SK-N-SH (cell line): ENCODE results near the gene ASPSCR1. TPM values are rescaled to one million over a fixed set of nuclear protein-coding genes. Genes with fewer than 3 reads are reported as not detected.

Source experiments
- CTCF ChIA-PET: fragments of 300-600, 350-600 bp; formaldehyde crosslinking; extraction: SDS; loops from one replicate; lab custom pipeline; 2021; lab: Yijun Ruan, JAX
- POLR2A ChIA-PET: fragments of 350-600 bp; sonication (Branson Sonifier 250); formaldehyde crosslinking; extraction: SDS; loops from one replicate; lab custom pipeline; 2020; ENCODE audit warnings: antibody characterized with exemption, inconsistent platforms; lab: Yijun Ruan, JAX
- DNase-seq: peaks from one replicate; pipeline ENCODE4 v3.0.0; 2012
- H2AFZ ChIP-seq: fragments of 200-600 bp; sonication (generic); 2 replicates; pipeline ENCODE4 v1.8.1; 2016; ENCODE audit warnings: antibody characterized with exemption, mild to moderate bottlenecking, low read depth
- H3F3A ChIP-seq: fragments of 200-600 bp; sonication (generic); replicated peaks from 2 replicates; pipeline ENCODE3; 2016; ENCODE audit warnings: antibody characterized with exemption, mild to moderate bottlenecking; ENCODE audit not compliant: insufficient read depth
- H3K27ac ChIP-seq, 2 experiments: fragments of 200-500 bp in 1 of 2; fragments of 200-600 bp in 1 of 2; sonication (Bioruptor generic) in 1 of 2; sonication (generic), shearing (Covaris generic) in 1 of 2; 2 replicates each; pipeline versions ENCODE4 v1.5.1 to v1.6.1; 2014 to 2016; ENCODE audit warnings: low read depth in 2 of 2, inconsistent platforms in 1 of 2, low read length in 1 of 2, mild to moderate bottlenecking in 1 of 2, mixed read lengths in 1 of 2
- H3K27me3 ChIP-seq: fragments of 200-600 bp; sonication (generic), shearing (Covaris generic); 2 replicates; pipeline ENCODE4 v1.6.1; 2016; ENCODE audit warnings: mixed run types; ENCODE audit not compliant: insufficient read depth
- H3K36me3 ChIP-seq, 2 experiments: fragments of 200-500 bp in 1 of 2; fragments of 200-600 bp in 1 of 2; sonication (Bioruptor generic) in 1 of 2; sonication (generic) in 1 of 2; replicated peaks in 1 of 2; 2 replicates each; pipeline versions ENCODE3 to v1.5.1; 2014 to 2016; ENCODE audit warnings: low read length in 1 of 2, mild to moderate bottlenecking in 1 of 2; ENCODE audit not compliant: insufficient read depth in 2 of 2, control insufficient read depth in 1 of 2
- H3K4me1 ChIP-seq, 2 experiments: fragments of 200-500 bp in 1 of 2; fragments of 200-600 bp in 1 of 2; sonication (Bioruptor generic) in 1 of 2; sonication (generic), shearing (Covaris generic) in 1 of 2; 2 replicates each; pipeline versions ENCODE4 v1.5.1 to v1.6.1; 2014 to 2016; ENCODE audit warnings: low read depth in 1 of 2, low read length in 1 of 2, mixed run types in 1 of 2; ENCODE audit not compliant: insufficient read depth in 2 of 2, control insufficient read depth in 1 of 2
- H3K4me2 ChIP-seq: fragments of 200-600 bp; sonication (generic), shearing (Covaris generic); 2 replicates; pipeline ENCODE4 v1.6.1; 2017; ENCODE audit warnings: mixed run types
- H3K4me3 ChIP-seq, 2 experiments: fragments of 200-500 bp in 1 of 2; fragments of 200-600 bp in 1 of 2; sonication (Bioruptor generic) in 1 of 2; sonication (generic), shearing (Covaris generic) in 1 of 2; 2 replicates each; pipeline versions ENCODE4 v1.5.1 to v1.8.1; 2014 to 2016; ENCODE audit warnings: low read depth in 2 of 2, inconsistent platforms in 1 of 2, low read length in 1 of 2, mild to moderate bottlenecking in 1 of 2, mixed read lengths in 1 of 2, moderate library complexity in 1 of 2
- H3K79me2 ChIP-seq: fragments of 200-600 bp; sonication (generic); 2 replicates; pipeline ENCODE4 v1.8.1; 2017; ENCODE audit warnings: mild to moderate bottlenecking; ENCODE audit not compliant: insufficient read depth
- H3K9ac ChIP-seq: fragments of 200-600 bp; sonication (generic); 2 replicates; pipeline ENCODE4 v1.6.1; 2017; ENCODE audit warnings: mixed run types
- H3K9me2 ChIP-seq: fragments of 200-600 bp; sonication (generic); 2 replicates; pipeline ENCODE4 v1.6.1; 2017; ENCODE audit warnings: mixed run types
- H3K9me3 ChIP-seq: fragments of 200-600 bp; sonication (generic); 2 replicates; pipeline ENCODE4 v1.6.1; 2017; ENCODE audit warnings: mixed run types, mild to moderate bottlenecking, moderate library complexity
- H4K20me1 ChIP-seq: fragments of 200-600 bp; sonication (generic); 2 replicates; pipeline ENCODE4 v1.6.1; 2017; ENCODE audit warnings: mild to moderate bottlenecking, mixed run types; ENCODE audit not compliant: insufficient read depth
- EP300 ChIP-seq, 2 experiments: IDR thresholded peaks; 2 replicates each; pipeline versions ENCODE4 v1.4.0 to v1.6.1; 2012; ENCODE audit warnings: borderline replicate concordance in 1 of 2, low read depth in 1 of 2, low read length in 1 of 2
- EZH2phosphoT487 ChIP-seq: fragments of 200-600 bp; sonication (generic); IDR thresholded peaks from 2 replicates; pipeline ENCODE4 v1.6.1; 2017; ENCODE audit warnings: low read depth, mixed run types, mild to moderate bottlenecking, antibody characterized with exemption, moderate library complexity, borderline replicate concordance
- FOSL2 ChIP-seq: IDR thresholded peaks from 2 replicates; pipeline ENCODE4 v1.4.0; 2012; ENCODE audit warnings: low read depth, mild to moderate bottlenecking, moderate library complexity, borderline replicate concordance
- FOXM1 ChIP-seq: IDR thresholded peaks from 2 replicates; pipeline ENCODE4 v1.4.0; 2012; ENCODE audit warnings: low read depth, mild to moderate bottlenecking
- GABPA ChIP-seq: IDR thresholded peaks from 2 replicates; pipeline ENCODE4 v1.4.0; 2012; ENCODE audit warnings: low read depth, mild to moderate bottlenecking
- IRF3 ChIP-seq: fragments of 150-350 bp; IDR thresholded peaks from 2 replicates; pipeline ENCODE4 v1.6.1; 2016; ENCODE audit warnings: mild to moderate bottlenecking, low read depth, low read length
- MAX ChIP-seq: IDR thresholded peaks from 2 replicates; pipeline ENCODE4 v1.4.0; 2012; ENCODE audit warnings: low read depth
- MEF2A ChIP-seq: IDR thresholded peaks from 2 replicates; pipeline ENCODE4 v1.4.0; 2012; ENCODE audit warnings: low read depth, borderline replicate concordance
- MXI1 ChIP-seq: IDR thresholded peaks from 2 replicates; pipeline ENCODE4 v1.6.1; 2012; ENCODE audit warnings: mild to moderate bottlenecking, low read depth, low read length, improper control_type of control experiment
- NFIC ChIP-seq: IDR thresholded peaks from 2 replicates; pipeline ENCODE4 v1.4.0; 2012; ENCODE audit warnings: borderline replicate concordance
- RAD21 ChIP-seq: IDR thresholded peaks from 2 replicates; pipeline ENCODE4 v1.6.1; 2012; ENCODE audit warnings: mild to moderate bottlenecking, low read length
- RXRA ChIP-seq: IDR thresholded peaks from 2 replicates; pipeline ENCODE4 v1.4.0; 2012; ENCODE audit warnings: low read depth, mild to moderate bottlenecking, borderline replicate concordance
- SMC3 ChIP-seq: IDR thresholded peaks from 2 replicates; pipeline ENCODE4 v1.6.1; 2012; ENCODE audit warnings: low read depth, low read length, improper control_type of control experiment
- TAF1 ChIP-seq: IDR thresholded peaks from 2 replicates; pipeline ENCODE4 v1.6.1; 2012; ENCODE audit warnings: low read depth, mild to moderate bottlenecking, low read length, moderate library complexity, borderline replicate concordance
- TEAD4 ChIP-seq: IDR thresholded peaks from 2 replicates; pipeline ENCODE4 v1.4.0; 2012; ENCODE audit warnings: mild to moderate bottlenecking, borderline replicate concordance; ENCODE audit not compliant: insufficient read depth
- USF2 ChIP-seq: fragments of 150-350 bp; IDR thresholded peaks from 2 replicates; pipeline ENCODE4 v1.6.1; 2017; ENCODE audit warnings: antibody characterized with exemption, low read length, low read depth, borderline replicate concordance
- WGBS: methylation state at CpG from one replicate; pipeline ENCODE4 v1.1.6; 2017; ENCODE audit warnings: low lambda C conversion rate; 5-methylcytosine and 5-hydroxymethylcytosine counted together
- polyA plus RNA-seq, 3 experiments: library from polyadenylated mRNA; depleted of rRNA; stranded (reverse); fragments of >200 nt; gene quantifications; 2 replicates each; pipeline ENCODE4 v1.2.3, GENCODE V29; 2012
- TF ChIP-seq, protein P1 (sequence below): IDR thresholded peaks from 2 replicates; pipeline ENCODE4; 2012
- TF ChIP-seq, protein P2 (sequence below): IDR thresholded peaks from 2 replicates; pipeline ENCODE4 v1.4.0; 2012; ENCODE audit warnings: low read depth, borderline replicate concordance
- TF ChIP-seq, protein P3 (sequence below): fragments of 200-600 bp; sonication (generic); IDR thresholded peaks from 2 replicates; pipeline ENCODE4 v1.6.1; 2017; ENCODE audit warnings: antibody characterized with exemption, mild to moderate bottlenecking, moderate library complexity

The ASPSCR1 gene
- polyA plus RNA-seq, 1 of the 3 experiments (the other 2 are of a cell fraction), result 36.2 TPM

DNA sequence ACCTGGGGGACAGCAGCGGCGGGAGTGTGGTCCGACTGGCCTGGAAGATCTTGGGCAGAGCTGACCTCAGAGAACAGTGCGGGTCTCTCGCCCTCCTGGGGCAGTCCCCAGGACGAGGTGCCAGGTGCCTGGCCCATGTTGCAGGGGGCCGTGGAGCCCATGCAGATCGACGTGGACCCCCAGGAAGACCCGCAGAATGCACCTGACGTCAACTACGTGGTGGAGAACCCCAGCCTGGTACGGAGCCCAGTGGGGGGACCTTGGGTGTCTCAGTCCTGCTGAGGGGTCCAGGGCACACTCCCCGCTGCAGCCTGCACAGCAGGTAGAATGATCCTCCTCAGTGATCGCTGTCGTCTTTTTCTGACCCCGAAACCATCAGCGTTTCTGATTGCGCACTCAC lies 75.7 kb downstream of the ASPSCR1 start:
- DNase-seq, result no peak
- no peaks in the 10 kb centered on the region for H3K9me3 ChIP-seq
- peaks cover 14% of the 10 kb centered on the region for H3F3A ChIP-seq
- H4K20me1 ChIP-seq, result peaks cover 14% of the 10 kb centered on the region; the same call in 1 of the 2 replicates
- peak overlapping the region; percentile 100 for H3K4me2 ChIP-seq
- CTCF ChIA-PET, result interaction anchor here (1.1 to 5.1 kb wide), 5 partner anchors 11 to 103 kb away, joined by 3 to 24 read pairs (median 4); no protein-coding TSS in a partner anchor
- peak overlapping the region; percentile 99 to 100; a peak in 3 of 4 replicates for H3K4me3 ChIP-seq
- WGBS, result 92% methylated on average over 13 of the region's 19 CpGs
- H3K27me3 ChIP-seq, result no peaks in the 10 kb centered on the region
- POLR2A ChIA-PET, result interaction anchor here (0.8 kb wide), 1 partner anchor 23 kb away, joined by 3 read pairs; no protein-coding TSS in a partner anchor
- peaks cover 49% of the 10 kb centered on the region for H3K79me2 ChIP-seq
- H3K9ac ChIP-seq, result peak overlapping the region; percentile 95
- H3K36me3 ChIP-seq, result peaks cover 35 to 70% of the 10 kb centered on the region in 2 experiments
- H3K27ac ChIP-seq, result no peak overlapping the region
- no peak for TF ChIP-seq IRF3
- no peak for TF ChIP-seq RAD21
- TF ChIP-seq EZH2phosphoT487, result no peak
- no peak for TF ChIP-seq TAF1
- no peak for TF ChIP-seq RXRA
- TF ChIP-seq NFIC, result no peak
- TF ChIP-seq, protein P1, sequence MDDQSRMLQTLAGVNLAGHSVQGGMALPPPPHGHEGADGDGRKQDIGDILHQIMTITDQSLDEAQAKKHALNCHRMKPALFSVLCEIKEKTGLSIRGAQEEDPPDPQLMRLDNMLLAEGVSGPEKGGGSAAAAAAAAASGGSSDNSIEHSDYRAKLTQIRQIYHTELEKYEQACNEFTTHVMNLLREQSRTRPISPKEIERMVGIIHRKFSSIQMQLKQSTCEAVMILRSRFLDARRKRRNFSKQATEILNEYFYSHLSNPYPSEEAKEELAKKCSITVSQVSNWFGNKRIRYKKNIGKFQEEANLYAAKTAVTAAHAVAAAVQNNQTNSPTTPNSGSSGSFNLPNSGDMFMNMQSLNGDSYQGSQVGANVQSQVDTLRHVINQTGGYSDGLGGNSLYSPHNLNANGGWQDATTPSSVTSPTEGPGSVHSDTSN, result no peak
- H3K4me1 ChIP-seq, result peaks cover 0 to 25% of the 10 kb centered on the region in 2 experiments; a peak in 2 of 4 replicates
- H3K9me2 ChIP-seq, result no peaks in the 10 kb centered on the region
- H2AFZ ChIP-seq, result no peak overlapping the region

DNA sequence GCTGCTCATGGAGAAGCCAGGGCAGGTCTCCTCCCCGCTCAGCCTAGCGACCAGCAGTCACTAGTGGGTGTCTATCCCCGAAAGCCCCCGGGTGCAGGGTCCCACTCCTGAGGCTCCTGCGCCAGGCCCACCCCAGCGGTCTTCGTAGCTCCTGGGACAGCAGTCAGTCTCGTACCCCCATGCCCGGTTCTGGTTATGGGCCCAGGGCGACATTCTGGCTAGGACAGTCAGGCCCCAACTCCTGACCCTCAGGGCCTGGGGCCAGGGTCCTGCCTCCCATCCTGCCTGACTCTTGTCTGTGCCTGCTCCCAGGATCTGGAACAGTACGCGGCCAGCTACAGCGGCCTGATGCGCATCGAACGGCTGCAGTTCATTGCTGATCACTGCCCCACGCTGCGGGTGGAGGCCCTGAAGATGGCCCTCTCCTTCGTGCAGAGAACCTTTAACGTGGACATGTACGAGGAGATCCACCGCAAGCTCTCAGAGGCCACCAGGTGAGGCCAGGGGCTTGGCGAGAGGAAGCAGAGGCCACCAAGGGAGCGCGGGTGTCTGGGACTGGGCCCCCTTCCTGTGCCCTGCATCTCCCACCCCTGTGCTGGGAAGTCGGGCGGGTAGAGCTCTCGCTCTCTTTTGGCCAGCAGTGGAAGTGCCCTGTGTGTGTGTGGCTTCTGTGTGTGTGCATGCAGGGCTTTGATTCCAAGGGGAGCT lies 76.3 kb downstream of the ASPSCR1 start:
- H3K27ac ChIP-seq, result no peak overlapping the region
- H3K4me3 ChIP-seq, result peak overlapping the region in 1 of 2 experiments; percentile 100; a peak in 3 of 4 replicates
- H3K9me2 ChIP-seq, result no peaks in the 10 kb centered on the region
- H3K9me3 ChIP-seq, result no peaks in the 10 kb centered on the region
- H3K4me1 ChIP-seq, result peaks cover 0 to 25% of the 10 kb centered on the region in 2 experiments; a peak in 2 of 4 replicates
- no peak overlapping the region for H2AFZ ChIP-seq
- peak overlapping the region; percentile 100; the same call in 1 of the 2 replicates for H3K4me2 ChIP-seq
- peaks cover 35 to 70% of the 10 kb centered on the region in 2 experiments for H3K36me3 ChIP-seq
- TF ChIP-seq FOXM1 (no peak), EP300 (IDR thresholded peaks at IDR 0.05; ENCODE audit: borderline replicate concordance in 1 of 2, low read depth in 1 of 2, low read length in 1 of 2) (no peak), RAD21 (no peak), MXI1 (no peak), TEAD4 (no peak), SMC3 (no peak), USF2 (no peak), MEF2A (no peak), GABPA (no peak), FOSL2 (no peak), MAX (no peak)
- TF ChIP-seq, protein P2, sequence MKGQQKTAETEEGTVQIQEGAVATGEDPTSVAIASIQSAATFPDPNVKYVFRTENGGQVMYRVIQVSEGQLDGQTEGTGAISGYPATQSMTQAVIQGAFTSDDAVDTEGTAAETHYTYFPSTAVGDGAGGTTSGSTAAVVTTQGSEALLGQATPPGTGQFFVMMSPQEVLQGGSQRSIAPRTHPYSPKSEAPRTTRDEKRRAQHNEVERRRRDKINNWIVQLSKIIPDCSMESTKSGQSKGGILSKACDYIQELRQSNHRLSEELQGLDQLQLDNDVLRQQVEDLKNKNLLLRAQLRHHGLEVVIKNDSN, result no peak
- TF ChIP-seq, protein P3, sequence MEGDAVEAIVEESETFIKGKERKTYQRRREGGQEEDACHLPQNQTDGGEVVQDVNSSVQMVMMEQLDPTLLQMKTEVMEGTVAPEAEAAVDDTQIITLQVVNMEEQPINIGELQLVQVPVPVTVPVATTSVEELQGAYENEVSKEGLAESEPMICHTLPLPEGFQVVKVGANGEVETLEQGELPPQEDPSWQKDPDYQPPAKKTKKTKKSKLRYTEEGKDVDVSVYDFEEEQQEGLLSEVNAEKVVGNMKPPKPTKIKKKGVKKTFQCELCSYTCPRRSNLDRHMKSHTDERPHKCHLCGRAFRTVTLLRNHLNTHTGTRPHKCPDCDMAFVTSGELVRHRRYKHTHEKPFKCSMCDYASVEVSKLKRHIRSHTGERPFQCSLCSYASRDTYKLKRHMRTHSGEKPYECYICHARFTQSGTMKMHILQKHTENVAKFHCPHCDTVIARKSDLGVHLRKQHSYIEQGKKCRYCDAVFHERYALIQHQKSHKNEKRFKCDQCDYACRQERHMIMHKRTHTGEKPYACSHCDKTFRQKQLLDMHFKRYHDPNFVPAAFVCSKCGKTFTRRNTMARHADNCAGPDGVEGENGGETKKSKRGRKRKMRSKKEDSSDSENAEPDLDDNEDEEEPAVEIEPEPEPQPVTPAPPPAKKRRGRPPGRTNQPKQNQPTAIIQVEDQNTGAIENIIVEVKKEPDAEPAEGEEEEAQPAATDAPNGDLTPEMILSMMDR, result no peak
- no peak for DNase-seq
- peaks cover 14% of the 10 kb centered on the region; the same call in 1 of the 2 replicates for H4K20me1 ChIP-seq
- 97% methylated on average over 28 of the region's 28 CpGs for WGBS
- no peaks in the 10 kb centered on the region for H3K27me3 ChIP-seq
- peaks cover 19% of the 10 kb centered on the region for H3F3A ChIP-seq
- H3K9ac ChIP-seq, result no peak overlapping the region
- peaks cover 49% of the 10 kb centered on the region for H3K79me2 ChIP-seq
- POLR2A ChIA-PET, result interaction anchor here (0.8 to 1.6 kb wide), 2 partner anchors 10 to 23 kb away, joined by 3 to 4 read pairs; no protein-coding TSS in a partner anchor
- CTCF ChIA-PET, result interaction anchor here (0.9 to 5.1 kb wide), 8 partner anchors 11 to 100 kb away, joined by 3 to 24 read pairs (median 3); no protein-coding TSS in a partner anchor
